Mucosa of descending colon (tissue), 3 donors: ENCODE measurements around the gene RIC8B. TPM values are rescaled to one million over a fixed set of nuclear protein-coding genes. Genes with fewer than 3 reads are reported as not detected.

Source experiments
- ATAC-seq: fragments of 200-7000 bp; cut with Tn5 transposase; one replicate; pipeline ENCODE4 v1.9.1; 2020; ENCODE audit warnings: mild to moderate bottlenecking, moderate library complexity
- DNase-seq, 3 donors: peaks; one replicate each; pipeline ENCODE4 v3.0.0-alpha.2; 2020
- H3K36me3 ChIP-seq: fragments of 200-600 bp; one replicate; pipeline ENCODE4 v1.8.0; 2021; ENCODE audit warnings: low read depth, mild to moderate bottlenecking
- H3K4me1 ChIP-seq: fragments of 200-600 bp; one replicate; pipeline ENCODE4 v1.8.0; 2021; ENCODE audit warnings: low read depth, mild to moderate bottlenecking
- H3K4me3 ChIP-seq: fragments of 200-600 bp; one replicate; pipeline ENCODE4 v1.8.0; 2021; ENCODE audit warnings: mild to moderate bottlenecking
- H3K9me3 ChIP-seq: fragments of 200-600 bp; one replicate; pipeline ENCODE4 v1.8.0; 2021; ENCODE audit warnings: mild to moderate bottlenecking
- CTCF ChIP-seq: fragments of 200-600 bp; IDR thresholded peaks from one replicate; pipeline ENCODE4 v1.8.0; 2022; ENCODE audit warnings: antibody characterized with exemption, mild to moderate bottlenecking
- intact Hi-C, 2 donors: fragments of 100-400 bp; cut with DNase I in 1 of 2; cut with micrococcal nuclease in 1 of 2; formaldehyde crosslinking; loops; one replicate each; pipeline versions ENCODE4 v1.11.0 to v1.11.1; 2022; cut with DNase I, micrococcal nuclease
- total RNA-seq, 3 donors: library from RNA; stranded (reverse); fragmentation: NEBNext Ultra II Directional in 2 of 3; extraction: Animal tissue kit (Norgen Biotek cat#: 25700) in 2 of 3; gene quantifications; one replicate each; pipeline versions ENCODE4 v1.2.1 to v1.2.4, GENCODE V29; 2021 to 2023
- donor health status: DM: no; HTN: no; CAD: no; lungs with moderate emphysema.
- donor health status: DM: no; HTN: no; CAD: no.
- donor health status: DM: no; HTN: yes; CAD: no.

The RIC8B gene
- total RNA-seq, 3 donors from 2014 or later, result 13.3 to 25.3 (median 15.2) TPM

GRCh38 chr12:106847861-106848260 lies 73.4 kb downstream of the RIC8B start:
- no peak for ATAC-seq
- no peak for DNase-seq
- H3K4me3 ChIP-seq, result no peak overlapping the region
- no peaks in the 10 kb centered on the region for H3K9me3 ChIP-seq
- no peaks in the 10 kb centered on the region for H3K36me3 ChIP-seq
- intact Hi-C loops, result no loop called here
- H3K4me1 ChIP-seq, result no peaks in the 10 kb centered on the region
- TF ChIP-seq CTCF, result no peak

GRCh38 chr12:106851306-106851705 lies 76.8 kb downstream of the RIC8B start:
- Histone ChIP-seq H3K4me3 (no peak overlapping the region), H3K4me1 (no peaks in the 10 kb centered on the region), H3K36me3 (no peaks in the 10 kb centered on the region), H3K9me3 (no peaks in the 10 kb centered on the region)
- DNase-seq (no peak), ATAC-seq (no peak)
- no peak for TF ChIP-seq CTCF
- intact Hi-C loops, result no loop called here

GRCh38 chr12:106854723-106855122 lies 80.2 kb downstream of the RIC8B start:
- TF ChIP-seq CTCF, result no peak
- no peaks in the 10 kb centered on the region for H3K4me1 ChIP-seq
- no peak for ATAC-seq
- H3K36me3 ChIP-seq, result no peaks in the 10 kb centered on the region
- H3K4me3 ChIP-seq, result no peak overlapping the region
- DNase-seq, result no peak
- intact Hi-C loops, result no loop called here
- H3K9me3 ChIP-seq, result no peaks in the 10 kb centered on the region

- Histone ChIP-seq H3K36me3 (no peaks in the 10 kb centered on the region), H3K9me3 (no peaks in the 10 kb centered on the region), H3K4me1 (no peaks in the 10 kb centered on the region), H3K4me3 (no peak overlapping the region)
- DNase-seq (no peak), ATAC-seq (peak; percentile 25)
- intact Hi-C loops, result no loop called here
- no peak for TF ChIP-seq CTCF
Observed at GRCh38 chr12:106855221-106855758, 80.8 kb downstream of the RIC8B start.

- ATAC-seq, result no peak
- H3K4me1 ChIP-seq, result no peaks in the 10 kb centered on the region
- no peaks in the 10 kb centered on the region for H3K36me3 ChIP-seq
- no peaks in the 10 kb centered on the region for H3K9me3 ChIP-seq
- TF ChIP-seq CTCF, result no peak
- H3K4me3 ChIP-seq, result no peak overlapping the region
- intact Hi-C loops, result no loop called here
- DNase-seq, result no peak
Observed at GRCh38 chr12:106861984-106862916, 87.8 kb downstream of the RIC8B start.
